Gastroesophageal sphincter (tissue), 3 donors: ENCODE data around the gene IREB2.

Experiments used
- CTCF ChIP-seq, 4 experiments: fragments of 200-600 bp in 2 of 4; fragments of 450-650 bp in 2 of 4; sonication (generic) in 1 of 4; IDR thresholded peaks; one replicate each; pipeline ENCODE4 v1.5.1; 2017 to 2019; ENCODE audit warnings: antibody characterized with exemption in 4 of 4, mild to moderate bottlenecking in 2 of 4, moderate library complexity in 2 of 4
- EP300 ChIP-seq: sonication (generic); formaldehyde crosslinking; IDR thresholded peaks from one replicate; pipeline ENCODE4 v1.6.1; 2017; ENCODE audit warnings: antibody characterized with exemption, mild to moderate bottlenecking
- POLR2AphosphoS5 ChIP-seq: sonication (generic); formaldehyde crosslinking; IDR thresholded peaks from one replicate; pipeline ENCODE4 v1.6.1; 2017; ENCODE audit warnings: antibody characterized with exemption

- no peak for TF ChIP-seq POLR2AphosphoS5
- TF ChIP-seq CTCF (IDR thresholded peaks at IDR 0.05), result no peak
- no peak for TF ChIP-seq EP300
These were observed 95.3 kb downstream of the IREB2 start for GRCh38 chr15:78533331-78533730.
